ENCODE results near the gene LPAR3. TPM values are rescaled to one million over a fixed set of nuclear protein-coding genes. Genes with fewer than 3 reads are reported as not detected.
"Not testable (repeated sequence)": the region's sequence is repeated elsewhere in the genome, so short reads cannot be mapped to it uniquely, and the experiment has no call there.

LPAR3 gene
- total and polyA plus RNA-seq, 2 donors (not counting 1 experiment from before 2014, with no cell fraction given): not detected

GRCh38 chr1:84912726-84913554 lies 19.9 kb upstream of the LPAR3 start:
- 100% methylated on average over 1 of the region's 3 CpGs for WGBS (ENCODE audit: insufficient coverage)
- POLR2A ChIA-PET: no interaction called here
- Mint-ChIP-seq H3K27ac (no peak overlapping the region), H3K4me3 (no peak overlapping the region), H3K27me3 (peaks cover 16% of the 10 kb centered on the region), H3K4me1 (no peaks in the 10 kb centered on the region), H3K9me3 (ENCODE audit: insufficient read depth) (peaks cover 7% of the 10 kb centered on the region)
- no peak for ATAC-seq (ENCODE audit: low read depth)
- no peaks in the 10 kb centered on the region for H3K27me3 ChIP-seq (replicated peaks in 1 of 4; ENCODE audit: control extremely low read depth in 1 of 4, control insufficient read depth in 3 of 4, insufficient read depth in 4 of 4, low read length in 3 of 4)
- no peaks in the 10 kb centered on the region for H3K4me1 ChIP-seq (ENCODE audit: control insufficient read depth in 2 of 2, insufficient read depth in 2 of 2, low read length in 2 of 2)
- DNase-seq: no peak
- H3K36me3 ChIP-seq (replicated peaks in 1 of 2; ENCODE audit: control extremely low read depth in 1 of 2, control insufficient read depth in 1 of 2, extremely low read depth in 1 of 2, insufficient read depth in 2 of 2, low read length in 1 of 2): no peaks in the 10 kb centered on the region
- no peak overlapping the region for H3K4me2 ChIP-seq (replicated peaks; ENCODE audit: low read depth, low read length, poor library complexity, severe bottlenecking)
- intact Hi-C loops (cut with micrococcal nuclease): no loop called here
- H3K4me3 ChIP-seq (ENCODE audit: control extremely low read depth in 1 of 5, extremely low read depth in 1 of 5, insufficient read depth in 1 of 5, low read depth in 2 of 5, low read length in 4 of 5): no peak overlapping the region
- CTCF ChIA-PET: interaction anchor here (0.5 kb wide), 1 partner anchor 365 kb away, joined by 5 read pairs; no protein-coding TSS in a partner anchor
- no peak overlapping the region for H3K27ac ChIP-seq (ENCODE audit: low read length in 2 of 2)
- no peaks in the 10 kb centered on the region for H4K20me1 ChIP-seq (ENCODE audit: control insufficient read depth, insufficient read depth, low read length, poor library complexity, severe bottlenecking)
- H3K9ac ChIP-seq (ENCODE audit: low read length): no peak overlapping the region
- no peaks in the 10 kb centered on the region for H3K79me2 ChIP-seq (ENCODE audit: control insufficient read depth, insufficient read depth, low read length)
- H2AFZ ChIP-seq (ENCODE audit: insufficient read depth, low read depth, low read length, poor library complexity, severe bottlenecking): no peak overlapping the region
- TF ChIP-seq, protein P1, sequence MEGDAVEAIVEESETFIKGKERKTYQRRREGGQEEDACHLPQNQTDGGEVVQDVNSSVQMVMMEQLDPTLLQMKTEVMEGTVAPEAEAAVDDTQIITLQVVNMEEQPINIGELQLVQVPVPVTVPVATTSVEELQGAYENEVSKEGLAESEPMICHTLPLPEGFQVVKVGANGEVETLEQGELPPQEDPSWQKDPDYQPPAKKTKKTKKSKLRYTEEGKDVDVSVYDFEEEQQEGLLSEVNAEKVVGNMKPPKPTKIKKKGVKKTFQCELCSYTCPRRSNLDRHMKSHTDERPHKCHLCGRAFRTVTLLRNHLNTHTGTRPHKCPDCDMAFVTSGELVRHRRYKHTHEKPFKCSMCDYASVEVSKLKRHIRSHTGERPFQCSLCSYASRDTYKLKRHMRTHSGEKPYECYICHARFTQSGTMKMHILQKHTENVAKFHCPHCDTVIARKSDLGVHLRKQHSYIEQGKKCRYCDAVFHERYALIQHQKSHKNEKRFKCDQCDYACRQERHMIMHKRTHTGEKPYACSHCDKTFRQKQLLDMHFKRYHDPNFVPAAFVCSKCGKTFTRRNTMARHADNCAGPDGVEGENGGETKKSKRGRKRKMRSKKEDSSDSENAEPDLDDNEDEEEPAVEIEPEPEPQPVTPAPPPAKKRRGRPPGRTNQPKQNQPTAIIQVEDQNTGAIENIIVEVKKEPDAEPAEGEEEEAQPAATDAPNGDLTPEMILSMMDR (IDR thresholded peaks at IDR 0.05): no peak
- TF ChIP-seq EZH2 (IDR thresholded peaks at IDR 0.05; ENCODE audit: borderline replicate concordance, insufficient read depth, low read depth, low read length, poor library complexity, severe bottlenecking): no peak
- H3K9me3 ChIP-seq (ENCODE audit: control extremely low read depth in 1 of 3, control insufficient read depth in 2 of 3, insufficient read depth in 1 of 3, low read length in 2 of 3): no peaks in the 10 kb centered on the region

DNA sequence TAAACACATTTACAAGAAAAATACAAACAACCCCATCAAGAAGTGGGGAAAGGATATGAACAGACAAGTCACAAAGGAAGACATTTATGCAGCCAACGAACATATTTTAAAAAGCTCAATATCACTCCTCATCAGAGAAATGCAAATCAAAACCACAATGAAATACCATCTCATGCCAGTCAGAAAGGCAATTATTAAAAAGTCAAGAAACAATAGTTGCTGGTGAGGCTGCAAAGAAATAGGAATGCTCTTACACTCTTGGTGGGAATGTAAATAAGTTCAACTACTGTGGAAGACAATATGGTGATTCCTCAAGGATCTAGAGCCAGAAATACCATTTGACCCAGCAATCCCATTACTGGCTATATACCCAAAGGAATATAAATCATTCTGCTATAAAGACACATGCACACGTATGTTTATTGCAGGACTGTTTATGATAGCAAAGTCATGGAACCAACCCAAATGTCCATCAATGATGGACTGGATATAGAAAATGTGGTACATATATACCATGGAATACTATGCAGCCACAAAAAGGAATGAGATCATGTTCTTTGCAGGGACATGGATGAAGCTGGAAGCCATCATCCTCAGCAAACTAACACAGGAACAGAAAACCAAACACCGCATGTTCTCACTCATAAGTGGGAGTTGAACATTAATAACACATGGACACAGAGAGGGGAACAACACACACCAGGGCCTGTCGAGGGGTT lies 15.9 kb upstream of the LPAR3 start:
- CTCF ChIA-PET: not testable (repeated sequence)
- 100% methylated on average over 1 of the region's 4 CpGs for WGBS (ENCODE audit: insufficient coverage)
- H3K27me3 Mint-ChIP-seq: peaks cover 33% of the 10 kb centered on the region

More for the DNA sequence above, 15.9 kb upstream of the LPAR3 start:
- H3K27me3 ChIP-seq (replicated peaks in 1 of 4; ENCODE audit: control extremely low read depth in 1 of 4, control insufficient read depth in 3 of 4, insufficient read depth in 4 of 4, low read length in 3 of 4); H3K27ac Mint-ChIP-seq; H3K4me1 Mint-ChIP-seq; H2AFZ ChIP-seq (ENCODE audit: insufficient read depth, low read depth, low read length, poor library complexity, severe bottlenecking); H3K4me1 ChIP-seq (ENCODE audit: control insufficient read depth in 2 of 2, insufficient read depth in 2 of 2, low read length in 2 of 2); H3K27ac ChIP-seq (ENCODE audit: low read length in 2 of 2); H3K79me2 ChIP-seq (ENCODE audit: control insufficient read depth, insufficient read depth, low read length); ATAC-seq (ENCODE audit: low read depth); H3K9me3 Mint-ChIP-seq (ENCODE audit: insufficient read depth); DNase-seq; H3K4me3 ChIP-seq (ENCODE audit: control extremely low read depth in 1 of 5, extremely low read depth in 1 of 5, insufficient read depth in 1 of 5, low read depth in 2 of 5, low read length in 4 of 5); H3K4me3 Mint-ChIP-seq; H3K4me2 ChIP-seq (replicated peaks; ENCODE audit: low read depth, low read length, poor library complexity, severe bottlenecking); H3K36me3 ChIP-seq (replicated peaks in 1 of 2; ENCODE audit: control extremely low read depth in 1 of 2, control insufficient read depth in 1 of 2, extremely low read depth in 1 of 2, insufficient read depth in 2 of 2, low read length in 1 of 2); H4K20me1 ChIP-seq (ENCODE audit: control insufficient read depth, insufficient read depth, low read length, poor library complexity, severe bottlenecking); H3K9me3 ChIP-seq (ENCODE audit: control extremely low read depth in 1 of 3, control insufficient read depth in 2 of 3, insufficient read depth in 1 of 3, low read length in 2 of 3); H3K9ac ChIP-seq (ENCODE audit: low read length); POLR2A ChIA-PET; intact Hi-C loops (cut with micrococcal nuclease): not testable (repeated sequence)

Measured in B cell (primary cell).